Smooth muscle cell (in vitro differentiated cells): ENCODE measurements around the gene CALCOCO1. TPM values are rescaled to one million over a fixed set of nuclear protein-coding genes. Genes with fewer than 3 reads are reported as not detected.

Experiments used
- DNase-seq: peaks from one replicate; lab custom pipeline; 2025; ENCODE audit not compliant: unreplicated experiment; lab: John Stamatoyannopoulos, UW
- H2AFZ ChIP-seq: fragments of 200-600 bp; sonication (generic); 2 replicates; pipeline ENCODE4 v1.6.0; 2016; ENCODE audit warnings: antibody characterized with exemption, low read depth, mild to moderate bottlenecking
- H3F3A ChIP-seq: fragments of 200-600 bp; sonication (generic); 2 replicates; pipeline ENCODE4 v1.6.0; 2017; ENCODE audit warnings: antibody characterized with exemption, low read depth
- H3K27ac ChIP-seq: fragments of 200-600 bp; sonication (generic); 2 replicates; pipeline ENCODE4 v1.5.1; 2016; ENCODE audit warnings: low read depth, mild to moderate bottlenecking
- H3K27me3 ChIP-seq: fragments of 200-600 bp; sonication (generic); 2 replicates; pipeline ENCODE4 v1.6.1; 2016; ENCODE audit warnings: low read depth, mild to moderate bottlenecking
- H3K36me3 ChIP-seq: fragments of 200-600 bp; sonication (generic); 2 replicates; pipeline ENCODE4 v1.5.1; 2016; ENCODE audit warnings: low read depth
- H3K4me1 ChIP-seq: fragments of 200-600 bp; sonication (generic); 2 replicates; pipeline ENCODE4 v1.5.1; 2016; ENCODE audit warnings: low read depth
- H3K4me2 ChIP-seq: fragments of 200-600 bp; sonication (generic); 2 replicates; pipeline ENCODE4 v1.6.0; 2016; ENCODE audit warnings: mild to moderate bottlenecking
- H3K4me3 ChIP-seq: fragments of 200-600 bp; sonication (generic); 2 replicates; pipeline ENCODE4 v1.5.1; 2016; ENCODE audit warnings: mild to moderate bottlenecking
- H3K79me2 ChIP-seq: fragments of 200-600 bp; sonication (generic); 2 replicates; pipeline ENCODE4 v1.6.0; 2016; ENCODE audit warnings: low read depth, mild to moderate bottlenecking
- H3K9ac ChIP-seq: fragments of 200-600 bp; sonication (generic); 2 replicates; pipeline ENCODE4 v1.6.0; 2016; ENCODE audit warnings: low read depth
- H3K9me3 ChIP-seq: fragments of 200-600 bp; sonication (generic); replicated peaks from 2 replicates; pipeline ENCODE4 v1.5.1; 2016; ENCODE audit warnings: low read depth
- H4K20me1 ChIP-seq: fragments of 200-600 bp; sonication (generic); 2 replicates; pipeline ENCODE4 v1.6.0; 2016; ENCODE audit warnings: low read depth
- CTCF ChIP-seq: fragments of 200-600 bp; sonication (generic); IDR thresholded peaks from 2 replicates; pipeline ENCODE4 v1.5.1; 2017; ENCODE audit warnings: borderline replicate concordance, mild to moderate bottlenecking, antibody characterized with exemption; ENCODE audit not compliant: insufficient read depth, poor library complexity, severe bottlenecking
- WGBS: methylation state at CpG from one replicate; pipeline ENCODE4 v1.1.7; 2016; ENCODE audit warnings: low lambda C conversion rate; 5-methylcytosine and 5-hydroxymethylcytosine counted together
- polyA plus RNA-seq: library from polyadenylated mRNA; unstranded; fragments of >200 nt; fragmentation: Nextera tagmentation; extraction: Ambion mirVana; gene quantifications from 2 replicates; pipeline ENCODE4 v1.2.1, GENCODE V29; 2016
- total RNA-seq: library from RNA; depleted of rRNA; stranded (reverse); fragments of >200 nt; gene quantifications from 2 replicates; pipeline ENCODE4 v1.2.3, GENCODE V29; 2014

Gene CALCOCO1
- total and polyA plus RNA-seq, 2 experiments from 2014 or later: 46.5 to 52.0 TPM

GRCh38 chr12:53755451-53755891 lies 28.2 kb upstream of the CALCOCO1 start:
- Histone ChIP-seq H3K27ac (no peak overlapping the region), H3K4me2 (no peak overlapping the region), H3K36me3 (no peaks in the 10 kb centered on the region), H3F3A (no peaks in the 10 kb centered on the region), H3K79me2 (no peaks in the 10 kb centered on the region), H3K27me3 (peaks cover 86% of the 10 kb centered on the region), H3K4me1 (peaks cover 23% of the 10 kb centered on the region), H3K9ac (no peak overlapping the region), H2AFZ (no peak overlapping the region), H4K20me1 (no peaks in the 10 kb centered on the region), H3K9me3 (no peaks in the 10 kb centered on the region), H3K4me3 (no peak overlapping the region)
- WGBS: 64% methylated on average over 4 of the region's 4 CpGs
- DNase-seq: no peak
- TF ChIP-seq CTCF: no peak

GRCh38 chr12:53754633-53755264 lies 27.5 kb upstream of the CALCOCO1 start:
- Histone ChIP-seq H3K4me3 (no peak overlapping the region), H3K4me1 (peaks cover 23% of the 10 kb centered on the region), H3K36me3 (no peaks in the 10 kb centered on the region), H3K9ac (no peak overlapping the region), H3K27ac (no peak overlapping the region), H3K79me2 (no peaks in the 10 kb centered on the region), H3K4me2 (no peak overlapping the region), H2AFZ (no peak overlapping the region), H3K9me3 (no peaks in the 10 kb centered on the region), H3F3A (no peaks in the 10 kb centered on the region), H4K20me1 (no peaks in the 10 kb centered on the region), H3K27me3 (peaks cover 86% of the 10 kb centered on the region)
- DNase-seq: no peak
- TF ChIP-seq CTCF: no peak
- 67% methylated on average over 4 of the region's 4 CpGs for WGBS

DNA sequence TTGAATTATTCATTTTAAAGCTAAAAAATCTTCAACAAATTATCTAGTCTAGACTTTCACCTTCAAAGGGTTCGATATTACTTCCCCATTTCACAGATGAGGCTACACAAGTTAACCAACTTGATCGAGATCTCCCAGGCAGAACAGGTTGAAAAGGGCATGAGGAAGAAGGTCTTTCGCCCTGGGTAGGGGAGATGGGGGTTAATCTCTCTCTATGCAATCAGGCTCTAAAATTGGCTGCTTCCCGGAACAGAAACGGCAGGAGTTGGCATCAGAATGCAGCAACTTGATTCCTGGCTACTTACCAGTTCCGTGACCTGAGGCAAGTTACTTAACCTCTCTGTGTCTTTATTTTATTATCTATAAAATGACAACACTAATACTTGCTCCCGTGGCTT lies 26.9 kb upstream of the CALCOCO1 start:
- WGBS: 65% methylated on average over 7 of the region's 7 CpGs
- no peak for TF ChIP-seq CTCF
- Histone ChIP-seq H3K4me2 (no peak overlapping the region), H4K20me1 (no peaks in the 10 kb centered on the region), H3K36me3 (no peaks in the 10 kb centered on the region), H3K79me2 (no peaks in the 10 kb centered on the region), H2AFZ (no peak overlapping the region), H3K4me1 (peaks cover 23% of the 10 kb centered on the region), H3K9ac (no peak overlapping the region), H3K9me3 (no peaks in the 10 kb centered on the region), H3K4me3 (no peak overlapping the region), H3K27me3 (peaks cover 86% of the 10 kb centered on the region), H3F3A (no peaks in the 10 kb centered on the region), H3K27ac (no peak overlapping the region)
- DNase-seq: no peak

GRCh38 chr12:53752621-53753020 lies 25.4 kb upstream of the CALCOCO1 start:
- H3K36me3 ChIP-seq: no peaks in the 10 kb centered on the region
- no peak for DNase-seq
- H2AFZ ChIP-seq: no peak overlapping the region
- peaks cover 86% of the 10 kb centered on the region for H3K27me3 ChIP-seq
- no peaks in the 10 kb centered on the region for H4K20me1 ChIP-seq
- H3K4me2 ChIP-seq: no peak overlapping the region
- H3K4me3 ChIP-seq: no peak overlapping the region
- no peak overlapping the region for H3K27ac ChIP-seq
- 87% methylated on average over 3 of the region's 3 CpGs for WGBS
- no peak for TF ChIP-seq CTCF
- H3F3A ChIP-seq: no peaks in the 10 kb centered on the region
- H3K9ac ChIP-seq: no peak overlapping the region
- no peaks in the 10 kb centered on the region for H3K79me2 ChIP-seq
- no peaks in the 10 kb centered on the region for H3K9me3 ChIP-seq
- peaks cover 33% of the 10 kb centered on the region for H3K4me1 ChIP-seq
